ENCODE results near the gene EPS8L1.
"Not testable (repeated sequence)": the region's sequence is repeated elsewhere in the genome, so short reads cannot be mapped to it uniquely, and the experiment has no call there.

EPS8L1 gene

GRCh38 chr19:55034751-55035150 is 40.9 kb upstream of the EPS8L1 start:
- no peak overlapping the region for H3K4me3 ChIP-seq (ENCODE audit: low read depth, low read length)
- TF ChIP-seq, protein P1, sequence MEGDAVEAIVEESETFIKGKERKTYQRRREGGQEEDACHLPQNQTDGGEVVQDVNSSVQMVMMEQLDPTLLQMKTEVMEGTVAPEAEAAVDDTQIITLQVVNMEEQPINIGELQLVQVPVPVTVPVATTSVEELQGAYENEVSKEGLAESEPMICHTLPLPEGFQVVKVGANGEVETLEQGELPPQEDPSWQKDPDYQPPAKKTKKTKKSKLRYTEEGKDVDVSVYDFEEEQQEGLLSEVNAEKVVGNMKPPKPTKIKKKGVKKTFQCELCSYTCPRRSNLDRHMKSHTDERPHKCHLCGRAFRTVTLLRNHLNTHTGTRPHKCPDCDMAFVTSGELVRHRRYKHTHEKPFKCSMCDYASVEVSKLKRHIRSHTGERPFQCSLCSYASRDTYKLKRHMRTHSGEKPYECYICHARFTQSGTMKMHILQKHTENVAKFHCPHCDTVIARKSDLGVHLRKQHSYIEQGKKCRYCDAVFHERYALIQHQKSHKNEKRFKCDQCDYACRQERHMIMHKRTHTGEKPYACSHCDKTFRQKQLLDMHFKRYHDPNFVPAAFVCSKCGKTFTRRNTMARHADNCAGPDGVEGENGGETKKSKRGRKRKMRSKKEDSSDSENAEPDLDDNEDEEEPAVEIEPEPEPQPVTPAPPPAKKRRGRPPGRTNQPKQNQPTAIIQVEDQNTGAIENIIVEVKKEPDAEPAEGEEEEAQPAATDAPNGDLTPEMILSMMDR (IDR thresholded peaks at IDR 0.05; ENCODE audit: control insufficient read depth, extremely low read depth, insufficient read depth) = no peak
- no peak for DNase-seq (ENCODE audit: low read depth)

- no peak overlapping the region for H3K4me3 ChIP-seq (ENCODE audit: low read depth, low read length)
- no peak for DNase-seq (ENCODE audit: low read depth)
- TF ChIP-seq, protein P1 (IDR thresholded peaks at IDR 0.05; ENCODE audit: control insufficient read depth, extremely low read depth, insufficient read depth) = no peak
Measured at GRCh38 chr19:55036058-55036457, 39.6 kb upstream of the EPS8L1 start.

GRCh38 chr19:55037603-55038002 is 38.1 kb upstream of the EPS8L1 start:
- not testable (repeated sequence) for DNase-seq (ENCODE audit: low read depth); H3K4me3 ChIP-seq (ENCODE audit: low read depth, low read length)

DNA sequence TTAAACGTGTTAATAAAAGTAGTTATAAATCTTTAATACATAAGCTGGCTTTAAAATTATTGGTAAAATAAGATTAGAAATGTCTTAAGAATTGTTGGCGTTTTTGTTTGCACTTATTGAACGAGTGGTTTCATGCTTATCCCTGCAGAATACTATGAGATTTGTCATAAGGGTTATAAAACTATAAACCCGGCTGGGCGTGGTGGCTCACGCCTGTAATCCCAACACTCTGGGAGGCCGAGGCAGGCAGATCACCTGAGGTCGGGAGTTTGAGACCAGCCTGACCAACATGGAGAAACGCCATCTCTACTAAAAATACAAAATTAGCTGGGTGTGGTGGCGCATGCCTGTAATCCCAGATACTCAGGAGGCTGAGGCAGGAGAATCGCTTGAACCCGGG is 35.0 kb upstream of the EPS8L1 start:
- H3K4me3 ChIP-seq (ENCODE audit: low read depth, low read length); DNase-seq (ENCODE audit: low read depth): not testable (repeated sequence)

GRCh38 chr19:55041244-55041626 is 34.4 kb upstream of the EPS8L1 start:
- TF ChIP-seq, protein P1 (IDR thresholded peaks at IDR 0.05; ENCODE audit: control insufficient read depth, extremely low read depth, insufficient read depth) = no peak
- DNase-seq (ENCODE audit: low read depth) = no peak
- no peak overlapping the region for H3K4me3 ChIP-seq (ENCODE audit: low read depth, low read length)

GRCh38 chr19:55041627-55042343 is 33.9 kb upstream of the EPS8L1 start:
- no peak for DNase-seq (ENCODE audit: low read depth)
- TF ChIP-seq, protein P1 (IDR thresholded peaks at IDR 0.05; ENCODE audit: control insufficient read depth, extremely low read depth, insufficient read depth) = no peak
- H3K4me3 ChIP-seq (ENCODE audit: low read depth, low read length) = no peak overlapping the region

DNA sequence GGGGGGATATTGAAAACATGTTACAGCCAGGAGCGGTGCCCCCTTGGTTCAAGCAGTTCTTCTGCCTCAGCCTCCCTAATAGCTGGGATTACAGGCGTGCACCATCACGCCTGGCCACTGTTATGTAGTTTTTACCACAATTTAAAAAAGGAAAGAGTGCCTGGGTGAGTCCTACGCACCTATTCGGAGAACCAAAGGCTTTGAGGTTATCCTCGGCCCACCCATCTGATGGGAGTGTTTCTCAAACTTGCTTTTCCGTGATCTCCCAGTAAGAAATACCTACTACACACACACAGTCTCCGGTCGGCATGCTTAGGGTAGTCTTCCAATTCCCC is 33.4 kb upstream of the EPS8L1 start:
- TF ChIP-seq, protein P1 (IDR thresholded peaks at IDR 0.05; ENCODE audit: control insufficient read depth, extremely low read depth, insufficient read depth) = no peak

GRCh38 chr19:55042688-55043087 is 33.0 kb upstream of the EPS8L1 start:
- TF ChIP-seq, protein P1 (IDR thresholded peaks at IDR 0.05; ENCODE audit: control insufficient read depth, extremely low read depth, insufficient read depth) = no peak
- no peak for DNase-seq (ENCODE audit: low read depth)
- H3K4me3 ChIP-seq (ENCODE audit: low read depth, low read length) = no peak overlapping the region

More for the DNA sequence above, 33.4 kb upstream of the EPS8L1 start:
- no peak for DNase-seq (ENCODE audit: low read depth)
- H3K4me3 ChIP-seq (ENCODE audit: low read depth, low read length) = no peak overlapping the region

Measured in LNCaP clone FGC (cell line).